Sigmoid colon (tissue), 4 donors: ENCODE measurements around the gene PTMA.

Experiments
- CTCF ChIP-seq, 4 experiments: fragments of 450-650 bp in 3 of 4; fragments of 200-600 bp in 1 of 4; IDR thresholded peaks; one replicate each; pipeline ENCODE4 v1.5.1; 2016 to 2019; ENCODE audit warnings: antibody characterized with exemption in 4 of 4, mild to moderate bottlenecking in 3 of 4, moderate library complexity in 2 of 4
- POLR2A ChIP-seq, 2 donors: fragments of 450-650 bp; IDR thresholded peaks; one replicate each; pipeline ENCODE4 v1.6.1; 2016; ENCODE audit warnings: antibody characterized with exemption in 2 of 2, mild to moderate bottlenecking in 2 of 2, moderate library complexity in 2 of 2
- POLR2AphosphoS5 ChIP-seq, 4 donors: sonication (generic); formaldehyde crosslinking; IDR thresholded peaks; one replicate each; pipeline ENCODE4 v1.6.1; 2017; ENCODE audit warnings: antibody characterized with exemption in 4 of 4

GRCh38 chr2:231691251-231691772, 17.0 kb upstream of the PTMA start:
- no peak for TF ChIP-seq CTCF (IDR thresholded peaks at IDR 0.05)
- TF ChIP-seq POLR2A (IDR thresholded peaks at IDR 0.05) = no peak
- no peak for TF ChIP-seq POLR2AphosphoS5 (IDR thresholded peaks at IDR 0.05)
